Measurements from ENCODE around the gene ABCC6.
"Not testable (repeated sequence)": the region's sequence is repeated elsewhere in the genome, so short reads cannot be mapped to it uniquely, and the experiment has no call there.

Gene ABCC6

GRCh38 chr16:16158082-16158658 lies 65.1 kb downstream of the ABCC6 start:
- no peak for DNase-seq

GRCh38 chr16:16157166-16157565 lies 66.1 kb downstream of the ABCC6 start:
- DNase-seq: no peak

GRCh38 chr16:16155234-16155633 lies 68.1 kb downstream of the ABCC6 start:
- DNase-seq: no peak

- DNase-seq: no peak
These were observed 68.9 kb downstream of the ABCC6 start for GRCh38 chr16:16154281-16154951.

GRCh38 chr16:16153000-16153399 lies 70.3 kb downstream of the ABCC6 start:
- DNase-seq: not testable (repeated sequence)

GRCh38 chr16:16151315-16151714 lies 72.0 kb downstream of the ABCC6 start:
- no peak for DNase-seq

GRCh38 chr16:16150878-16151152 lies 72.5 kb downstream of the ABCC6 start:
- DNase-seq: no peak

- peak; percentile 91 for DNase-seq
These were observed 73.0 kb downstream of the ABCC6 start for GRCh38 chr16:16150117-16150877.

- DNase-seq: no peak
These were observed 73.6 kb downstream of the ABCC6 start for GRCh38 chr16:16149710-16150116.

- no peak for DNase-seq
These were observed 74.5 kb downstream of the ABCC6 start for GRCh38 chr16:16148755-16149154.

- not testable (repeated sequence) for DNase-seq
These were observed 75.2 kb downstream of the ABCC6 start for GRCh38 chr16:16148000-16148599.

GRCh38 chr16:16147316-16147999 lies 75.8 kb downstream of the ABCC6 start:
- DNase-seq: no peak

GRCh38 chr16:16146380-16147315 lies 76.6 kb downstream of the ABCC6 start:
- peak; percentile 57 for DNase-seq

GRCh38 chr16:16145286-16145685 lies 78.0 kb downstream of the ABCC6 start:
- no peak for DNase-seq

- DNase-seq: no peak
These were observed 78.9 kb downstream of the ABCC6 start for GRCh38 chr16:16144416-16144815.

- no peak for DNase-seq
These were observed 79.4 kb downstream of the ABCC6 start for GRCh38 chr16:16143931-16144330.

GRCh38 chr16:16143038-16143763 lies 80.1 kb downstream of the ABCC6 start:
- DNase-seq: no peak

- no peak for DNase-seq
These were observed 81.4 kb downstream of the ABCC6 start for GRCh38 chr16:16141784-16142396.

GRCh38 chr16:16141141-16141540 lies 82.2 kb downstream of the ABCC6 start:
- no peak for DNase-seq

- DNase-seq: no peak
These were observed 82.8 kb downstream of the ABCC6 start for GRCh38 chr16:16140537-16140936.

GRCh38 chr16:16139806-16140205 lies 83.5 kb downstream of the ABCC6 start:
- no peak for DNase-seq

Data from right hindlimb (tissue), 1 donor.